Measurements from ENCODE around the gene CECR2. TPM values are rescaled to one million over a fixed set of nuclear protein-coding genes. Genes with fewer than 3 reads are reported as not detected.
"Not testable (repeated sequence)": the region's sequence is repeated elsewhere in the genome, so short reads cannot be mapped to it uniquely, and the experiment has no call there.

The CECR2 gene
- total RNA-seq, 2 experiments from 2014 or later: not detected

GRCh38 chr22:17422736-17423343 is 53.6 kb downstream of the CECR2 start:
- Mint-ChIP-seq H3K27me3 (peaks cover under 1% of the 10 kb centered on the region), H3K4me1 (ENCODE audit: low read depth) (no peaks in the 10 kb centered on the region), H3K9me3 (no peaks in the 10 kb centered on the region), H3K4me3 (no peak overlapping the region), H3K36me3 (ENCODE audit: low read depth) (no peaks in the 10 kb centered on the region), H3K27ac (no peak overlapping the region)
- H3K36me3 ChIP-seq (ENCODE audit: insufficient read depth, low read length): no peaks in the 10 kb centered on the region
- ChIA-PET CTCF (no interaction called here), POLR2A (no interaction called here)
- no peak overlapping the region for H3K27ac ChIP-seq (ENCODE audit: low read depth in 1 of 2, low read length in 2 of 2)
- no peaks in the 10 kb centered on the region for H3K27me3 ChIP-seq (ENCODE audit: control insufficient read depth in 1 of 2, insufficient read depth in 2 of 2, low read length in 2 of 2)
- DNase-seq: no peak
- no peak overlapping the region for H3K4me3 ChIP-seq (ENCODE audit: low read length)
- no peaks in the 10 kb centered on the region for H3K9me3 ChIP-seq (ENCODE audit: control insufficient read depth in 1 of 2, insufficient read depth in 1 of 2, low read length in 2 of 2)
- H3K4me1 ChIP-seq (ENCODE audit: insufficient read depth, low read length): no peaks in the 10 kb centered on the region
- intact Hi-C loops (cut with DNase I, micrococcal nuclease): loop anchor here in 1 of 2 experiments (10.0 kb wide), 1 partner anchor 58 kb away; the partner anchor contains the start of gene CECR2
- no peak for TF ChIP-seq CTCF (IDR thresholded peaks at IDR 0.05)
- no peak for ATAC-seq (ENCODE audit: poor library complexity)

GRCh38 chr22:17423616-17424015 is 54.4 kb downstream of the CECR2 start:
- no peak overlapping the region for H3K4me3 ChIP-seq (ENCODE audit: low read length)
- H3K9me3 ChIP-seq (ENCODE audit: control insufficient read depth in 1 of 2, insufficient read depth in 1 of 2, low read length in 2 of 2): no peaks in the 10 kb centered on the region
- no peaks in the 10 kb centered on the region for H3K36me3 ChIP-seq (ENCODE audit: insufficient read depth, low read length)
- ATAC-seq (ENCODE audit: poor library complexity) (no peak), DNase-seq (no peak)
- H3K4me1 ChIP-seq (ENCODE audit: insufficient read depth, low read length): no peaks in the 10 kb centered on the region
- H3K36me3 Mint-ChIP-seq (ENCODE audit: low read depth): no peaks in the 10 kb centered on the region
- no peak overlapping the region for H3K27ac Mint-ChIP-seq
- peaks cover 5% of the 10 kb centered on the region for H3K27me3 Mint-ChIP-seq
- H3K27ac ChIP-seq (ENCODE audit: low read depth in 1 of 2, low read length in 2 of 2): no peak overlapping the region
- no peaks in the 10 kb centered on the region for H3K4me1 Mint-ChIP-seq (ENCODE audit: low read depth)
- ChIA-PET CTCF (no interaction called here), POLR2A (no interaction called here)
- TF ChIP-seq CTCF (IDR thresholded peaks at IDR 0.05): no peak
- no peaks in the 10 kb centered on the region for H3K9me3 Mint-ChIP-seq
- intact Hi-C loops (cut with DNase I, micrococcal nuclease): loop anchor here in 1 of 2 experiments (10.0 kb wide), 1 partner anchor 59 kb away; the partner anchor contains the start of gene CECR2
- no peaks in the 10 kb centered on the region for H3K27me3 ChIP-seq (ENCODE audit: control insufficient read depth in 1 of 2, insufficient read depth in 2 of 2, low read length in 2 of 2)
- H3K4me3 Mint-ChIP-seq: no peak overlapping the region

GRCh38 chr22:17427528-17427927 is 58.3 kb downstream of the CECR2 start:
- intact Hi-C loops (cut with DNase I, micrococcal nuclease): loop anchor here in 1 of 2 experiments (10.0 kb wide), 1 partner anchor 63 kb away; the partner anchor contains the start of gene CECR2
- H3K27me3 ChIP-seq (ENCODE audit: control insufficient read depth in 1 of 2, insufficient read depth in 2 of 2, low read length in 2 of 2); H3K4me1 Mint-ChIP-seq (ENCODE audit: low read depth); H3K36me3 Mint-ChIP-seq (ENCODE audit: low read depth); H3K4me3 Mint-ChIP-seq; H3K4me3 ChIP-seq (ENCODE audit: low read length); H3K27me3 Mint-ChIP-seq; H3K4me1 ChIP-seq (ENCODE audit: insufficient read depth, low read length); H3K9me3 Mint-ChIP-seq; CTCF ChIA-PET; DNase-seq; H3K27ac Mint-ChIP-seq; POLR2A ChIA-PET; H3K27ac ChIP-seq (ENCODE audit: low read depth in 1 of 2, low read length in 2 of 2); H3K9me3 ChIP-seq (ENCODE audit: control insufficient read depth in 1 of 2, insufficient read depth in 1 of 2, low read length in 2 of 2); ATAC-seq (ENCODE audit: poor library complexity); H3K36me3 ChIP-seq (ENCODE audit: insufficient read depth, low read length): not testable (repeated sequence)

GRCh38 chr22:17429516-17429915 is 60.3 kb downstream of the CECR2 start:
- CTCF ChIA-PET: no interaction called here

More at GRCh38 chr22:17429516-17429915, 60.3 kb downstream of the CECR2 start:
- TF ChIP-seq CTCF (IDR thresholded peaks at IDR 0.05): no peak
- Histone ChIP-seq H3K9me3 (ENCODE audit: control insufficient read depth in 1 of 2, insufficient read depth in 1 of 2, low read length in 2 of 2) (no peaks in the 10 kb centered on the region), H3K4me1 (ENCODE audit: insufficient read depth, low read length) (no peaks in the 10 kb centered on the region), H3K27me3 (ENCODE audit: control insufficient read depth in 1 of 2, insufficient read depth in 2 of 2, low read length in 2 of 2) (no peaks in the 10 kb centered on the region), H3K4me3 (ENCODE audit: low read length) (no peak overlapping the region), H3K36me3 (ENCODE audit: insufficient read depth, low read length) (no peaks in the 10 kb centered on the region), H3K27ac (ENCODE audit: low read depth in 1 of 2, low read length in 2 of 2) (no peak overlapping the region)
- no peak for DNase-seq
- Mint-ChIP-seq H3K27me3 (peaks cover 9% of the 10 kb centered on the region), H3K4me1 (ENCODE audit: low read depth) (no peaks in the 10 kb centered on the region), H3K4me3 (no peak overlapping the region), H3K27ac (no peak overlapping the region), H3K9me3 (no peaks in the 10 kb centered on the region), H3K36me3 (ENCODE audit: low read depth) (no peaks in the 10 kb centered on the region)
- POLR2A ChIA-PET: no interaction called here
- ATAC-seq (ENCODE audit: poor library complexity): no peak
- intact Hi-C loops (cut with DNase I, micrococcal nuclease): loop anchor here in 1 of 2 experiments (10.0 kb wide), 1 partner anchor 65 kb away; the partner anchor contains the start of gene CECR2

All from CD4-positive, alpha-beta T cell (primary cell).